GM06990 (cell line): ENCODE results near the gene UFC1.

Experiments
- DNase-seq: peaks from one replicate; pipeline ENCODE4 v3.0.0-alpha.2; 2011; ENCODE audit not compliant: insufficient read length; ENCODE audit errors: extremely low read depth
- H3K27me3 ChIP-seq: replicated peaks from 2 replicates; pipeline ENCODE4 v1.6.0; 2011; ENCODE audit warnings: low read length; ENCODE audit not compliant: control insufficient read depth, insufficient read depth
- H3K36me3 ChIP-seq: 2 replicates; pipeline ENCODE4 v1.5.1; 2011; ENCODE audit warnings: low read length; ENCODE audit not compliant: control insufficient read depth, insufficient read depth
- H3K4me3 ChIP-seq: replicated peaks from 2 replicates; pipeline ENCODE4 v1.5.1; 2011; ENCODE audit warnings: low read depth, mild to moderate bottlenecking, control low read depth, low read length
- CTCF ChIP-seq: IDR thresholded peaks from 2 replicates; pipeline ENCODE4 v1.5.1; 2011; ENCODE audit warnings: low read length, control low read depth, mild to moderate bottlenecking, inconsistent platforms; ENCODE audit not compliant: insufficient read depth, poor library complexity, severe bottlenecking

UFC1 gene

GRCh38 chr1:161162052-161162451, 8.3 kb downstream of the UFC1 start:
- peaks cover 3% of the 10 kb centered on the region for H3K36me3 ChIP-seq
- no peak for TF ChIP-seq CTCF
- DNase-seq = no peak
- H3K27me3 ChIP-seq = no peaks in the 10 kb centered on the region
- no peak overlapping the region for H3K4me3 ChIP-seq

GRCh38 chr1:161162806-161163205, 9.0 kb downstream of the UFC1 start:
- no peak for DNase-seq
- Histone ChIP-seq H3K36me3 (peaks cover 3% of the 10 kb centered on the region), H3K4me3 (no peak overlapping the region), H3K27me3 (no peaks in the 10 kb centered on the region)
- TF ChIP-seq CTCF = no peak

- no peak for DNase-seq
- no peak overlapping the region for H3K4me3 ChIP-seq
- no peaks in the 10 kb centered on the region for H3K27me3 ChIP-seq
- no peak for TF ChIP-seq CTCF
- peaks cover 3% of the 10 kb centered on the region for H3K36me3 ChIP-seq
These were observed 10.0 kb downstream of the UFC1 start for GRCh38 chr1:161163793-161164192.

- Histone ChIP-seq H3K4me3 (peak overlapping the region; percentile 60), H3K27me3 (no peaks in the 10 kb centered on the region), H3K36me3 (peaks cover 3% of the 10 kb centered on the region)
- DNase-seq = no peak
- TF ChIP-seq CTCF = no peak
These were observed 11.3 kb downstream of the UFC1 start for GRCh38 chr1:161164901-161165610.

- peak within 1 kb of the TSS; percentile 72 for H3K4me3 ChIP-seq
- DNase-seq = peak; percentile 91
- no peaks in the 10 kb centered on the region for H3K27me3 ChIP-seq
- peaks cover 7% of the 10 kb centered on the region for H3K36me3 ChIP-seq
- TF ChIP-seq CTCF = peak; percentile 75
These were observed 12.2 kb downstream of the UFC1 start, which contains the start of gene PPOX for GRCh38 chr1:161165742-161166668. PPOX (plus strand) TSS chr1:161166426; CDS start chr1:161166848, 422 bp downstream.
